Prostate gland (tissue), 2 donors: Measurements from ENCODE around the gene POLG2. TPM values are rescaled to one million over a fixed set of nuclear protein-coding genes. Genes with fewer than 3 reads are reported as not detected.

Source experiments
- DNase-seq: peaks from one replicate; pipeline ENCODE4 v3.0.0-alpha.2; 2019; ENCODE audit warnings: low spot score
- H3K27ac ChIP-seq, 2 donors: fragments of 200-600 bp; sonication (generic); 2 replicates each; pipeline ENCODE4 v1.5.1; 2017 to 2019
- H3K27me3 ChIP-seq: fragments of 200-600 bp; sonication (generic); replicated peaks from 2 replicates; pipeline ENCODE4 v1.5.1; 2019; ENCODE audit not compliant: insufficient read depth
- H3K36me3 ChIP-seq, 2 donors: fragments of 200-600 bp; sonication (generic); 1 replicate in 1 of 2; 2 replicates in 1 of 2; pipeline versions ENCODE4 v1.5.1 to v1.8.1; 2017 to 2019
- H3K4me1 ChIP-seq: fragments of 200-600 bp; sonication (generic); replicated peaks from 2 replicates; pipeline ENCODE4 v1.5.1; 2019
- H3K4me3 ChIP-seq, 2 donors: fragments of 200-600 bp; sonication (generic); 2 replicates each; pipeline ENCODE4 v1.5.1; 2017 to 2019
- H3K9me3 ChIP-seq: fragments of 200-600 bp; sonication (generic); 2 replicates; pipeline ENCODE4 v1.5.1; 2017
- POLR2A ChIP-seq: fragments of 450-650 bp; IDR thresholded peaks from one replicate; pipeline ENCODE4 v1.6.1; 2016; ENCODE audit warnings: antibody characterized with exemption, mild to moderate bottlenecking
- POLR2AphosphoS5 ChIP-seq: sonication (generic); formaldehyde crosslinking; IDR thresholded peaks from one replicate; pipeline ENCODE4 v1.6.1; 2017; ENCODE audit warnings: antibody characterized with exemption
- WGBS: methylation state at CpG from one replicate; pipeline ENCODE4 v1.1.5; 2018; 5-methylcytosine and 5-hydroxymethylcytosine counted together
- intact Hi-C: fragments of 100-400 bp; cut with DNase I; formaldehyde crosslinking; loops from one replicate; pipeline ENCODE4 v1.14.2; 2022
- total RNA-seq, 2 donors: library from RNA; depleted of rRNA; stranded (reverse); fragments of >200 nt; gene quantifications; one replicate each; pipeline ENCODE4 v1.1.0, GENCODE V29; 2016
- TF ChIP-seq, protein P1 (sequence below), 4 experiments: fragments of 200-600 bp in 2 of 4; fragments of 450-650 bp in 2 of 4; sonication (generic) in 2 of 4; IDR thresholded peaks; 1 replicate in 3 of 4; 2 replicates in 1 of 4; pipeline ENCODE4 v1.5.1; 2016 to 2019; ENCODE audit warnings: antibody characterized with exemption in 4 of 4, mild to moderate bottlenecking in 2 of 4, moderate library complexity in 2 of 4

The POLG2 gene
- total RNA-seq, 2 donors from 2014 or later = 5.3 to 9.7 TPM

DNA sequence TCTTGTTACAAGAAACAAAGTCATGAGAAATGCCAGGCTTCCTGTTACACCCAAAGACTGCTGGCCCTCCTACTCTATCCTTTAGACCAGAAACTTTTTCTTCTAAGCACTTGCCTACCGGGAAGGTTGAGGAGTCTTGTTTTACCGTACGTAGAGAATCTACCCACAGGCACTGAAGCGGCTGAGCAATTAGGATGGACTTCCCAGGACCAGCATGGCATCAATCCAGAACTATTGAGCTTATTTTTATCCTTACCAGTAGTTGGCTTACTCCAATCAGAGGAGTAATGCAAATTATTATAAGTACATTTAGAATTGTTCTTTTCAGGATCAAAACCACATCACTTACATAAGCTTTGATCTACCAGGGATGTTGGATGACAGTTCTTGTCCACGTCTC lies 35.6 kb upstream of the POLG2 start:
- peaks cover 7 to 10% of the 10 kb centered on the region in 2 donors for H3K36me3 ChIP-seq
- TF ChIP-seq, protein P1, sequence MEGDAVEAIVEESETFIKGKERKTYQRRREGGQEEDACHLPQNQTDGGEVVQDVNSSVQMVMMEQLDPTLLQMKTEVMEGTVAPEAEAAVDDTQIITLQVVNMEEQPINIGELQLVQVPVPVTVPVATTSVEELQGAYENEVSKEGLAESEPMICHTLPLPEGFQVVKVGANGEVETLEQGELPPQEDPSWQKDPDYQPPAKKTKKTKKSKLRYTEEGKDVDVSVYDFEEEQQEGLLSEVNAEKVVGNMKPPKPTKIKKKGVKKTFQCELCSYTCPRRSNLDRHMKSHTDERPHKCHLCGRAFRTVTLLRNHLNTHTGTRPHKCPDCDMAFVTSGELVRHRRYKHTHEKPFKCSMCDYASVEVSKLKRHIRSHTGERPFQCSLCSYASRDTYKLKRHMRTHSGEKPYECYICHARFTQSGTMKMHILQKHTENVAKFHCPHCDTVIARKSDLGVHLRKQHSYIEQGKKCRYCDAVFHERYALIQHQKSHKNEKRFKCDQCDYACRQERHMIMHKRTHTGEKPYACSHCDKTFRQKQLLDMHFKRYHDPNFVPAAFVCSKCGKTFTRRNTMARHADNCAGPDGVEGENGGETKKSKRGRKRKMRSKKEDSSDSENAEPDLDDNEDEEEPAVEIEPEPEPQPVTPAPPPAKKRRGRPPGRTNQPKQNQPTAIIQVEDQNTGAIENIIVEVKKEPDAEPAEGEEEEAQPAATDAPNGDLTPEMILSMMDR (IDR thresholded peaks at IDR 0.05) = no peak
- TF ChIP-seq POLR2A (no peak), POLR2AphosphoS5 (no peak)
- no peak for DNase-seq
- no peaks in the 10 kb centered on the region for H3K9me3 ChIP-seq
- H3K27me3 ChIP-seq = no peaks in the 10 kb centered on the region
- intact Hi-C loops = no loop called here
- no peak overlapping the region for H3K4me3 ChIP-seq
- 90% methylated on average over 5 of the region's 5 CpGs for WGBS
- H3K4me1 ChIP-seq = peaks cover 10% of the 10 kb centered on the region
- H3K27ac ChIP-seq = no peak overlapping the region

GRCh38 chr17:64531955-64532371 lies 35.1 kb upstream of the POLG2 start:
- Histone ChIP-seq H3K27me3 (no peaks in the 10 kb centered on the region), H3K27ac (no peak overlapping the region), H3K9me3 (no peaks in the 10 kb centered on the region), H3K36me3 (peaks cover 7 to 10% of the 10 kb centered on the region in 2 donors), H3K4me1 (peaks cover 7% of the 10 kb centered on the region), H3K4me3 (no peak overlapping the region)
- 75% methylated on average over 5 of the region's 5 CpGs for WGBS
- intact Hi-C loops = no loop called here
- DNase-seq = no peak
- TF ChIP-seq, protein P1 (IDR thresholded peaks at IDR 0.05) = no peak
- TF ChIP-seq POLR2A (no peak), POLR2AphosphoS5 (no peak)

GRCh38 chr17:64529221-64529620 lies 32.4 kb upstream of the POLG2 start:
- intact Hi-C loops = no loop called here
- peaks cover 14% of the 10 kb centered on the region in 2 donors for H3K36me3 ChIP-seq
- 94% methylated on average over 5 of the region's 5 CpGs for WGBS

GRCh38 chr17:64527914-64528313 lies 31.1 kb upstream of the POLG2 start:
- TF ChIP-seq POLR2AphosphoS5 = no peak
- no peak for TF ChIP-seq POLR2A
- TF ChIP-seq, protein P1 (IDR thresholded peaks at IDR 0.05) = no peak
- WGBS = 82% methylated on average over 2 of the region's 2 CpGs
- Histone ChIP-seq H3K27me3 (no peaks in the 10 kb centered on the region), H3K4me1 (no peaks in the 10 kb centered on the region), H3K27ac (no peak overlapping the region), H3K36me3 (peaks cover 14% of the 10 kb centered on the region in 2 donors), H3K4me3 (no peak overlapping the region), H3K9me3 (no peaks in the 10 kb centered on the region)
- intact Hi-C loops = no loop called here
- no peak for DNase-seq

More at GRCh38 chr17:64529221-64529620, 32.4 kb upstream of the POLG2 start:
- Histone ChIP-seq H3K4me1 (no peaks in the 10 kb centered on the region), H3K4me3 (no peak overlapping the region), H3K9me3 (no peaks in the 10 kb centered on the region), H3K27me3 (no peaks in the 10 kb centered on the region), H3K27ac (no peak overlapping the region)
- no peak for TF ChIP-seq POLR2A
- TF ChIP-seq, protein P1 (IDR thresholded peaks at IDR 0.05) = no peak
- no peak for TF ChIP-seq POLR2AphosphoS5
- no peak for DNase-seq

GRCh38 chr17:64520359-64520758 lies 23.5 kb upstream of the POLG2 start:
- intact Hi-C loops = no loop called here
- H3K27me3 ChIP-seq = no peaks in the 10 kb centered on the region
- no peak overlapping the region for H3K4me3 ChIP-seq
- 95% methylated on average over 6 of the region's 6 CpGs for WGBS
- no peaks in the 10 kb centered on the region for H3K9me3 ChIP-seq
- no peak overlapping the region for H3K27ac ChIP-seq
- DNase-seq = no peak
- peaks cover 0 to under 1% of the 10 kb centered on the region in 2 donors for H3K36me3 ChIP-seq
- no peak for TF ChIP-seq POLR2A
- no peak for TF ChIP-seq POLR2AphosphoS5
- H3K4me1 ChIP-seq = no peaks in the 10 kb centered on the region
